Stimulated activated CD4-positive, alpha-beta T cell treated with anti-CD3 and anti-CD28 coated beads, Interleukin-1b, Interleukin-23, amount 100 ng/mL, for 24 hours (primary cell): ENCODE results near the gene SLC39A3.

ENCODE experiments used
- DNase-seq, 4 experiments: peaks; one replicate each; pipeline ENCODE4 v3.0.0-alpha.2; 2020; ENCODE audit warnings: low read depth in 4 of 4, low spot score in 1 of 4

SLC39A3 gene

GRCh38 chr19:2706251-2706650, 33.6 kb downstream of the SLC39A3 start:
- no peak for DNase-seq

GRCh38 chr19:2703691-2704216, 36.1 kb downstream of the SLC39A3 start:
- DNase-seq = no peak

GRCh38 chr19:2703077-2703437, 36.8 kb downstream of the SLC39A3 start:
- no peak for DNase-seq

- peak; percentile 86 to 98 (median 94) for DNase-seq
Measured at GRCh38 chr19:2702170-2703076, 37.4 kb downstream of the SLC39A3 start, which contains the start of gene GNG7. TSS of gene GNG7 (minus strand) at chr19:2702694. CDS start at chr19:2520688, 182,006 bp downstream.

- DNase-seq = no peak
Measured at GRCh38 chr19:2701361-2702169, 38.3 kb downstream of the SLC39A3 start.

- DNase-seq = no peak
Measured at GRCh38 chr19:2700660-2701360, 39.0 kb downstream of the SLC39A3 start.

GRCh38 chr19:2699413-2700140, 40.2 kb downstream of the SLC39A3 start:
- no peak for DNase-seq

GRCh38 chr19:2694196-2694595, 45.6 kb downstream of the SLC39A3 start:
- DNase-seq = no peak

GRCh38 chr19:2693492-2694160, 46.2 kb downstream of the SLC39A3 start:
- no peak for DNase-seq

- no peak for DNase-seq
Measured at GRCh38 chr19:2691951-2692350, 47.9 kb downstream of the SLC39A3 start.

GRCh38 chr19:2690856-2691255, 49.0 kb downstream of the SLC39A3 start:
- no peak for DNase-seq

- DNase-seq = no peak
Measured at GRCh38 chr19:2686360-2686759, 53.5 kb downstream of the SLC39A3 start.

- DNase-seq = no peak
Measured at GRCh38 chr19:2685204-2685704, 54.6 kb downstream of the SLC39A3 start.

GRCh38 chr19:2683430-2684003, 56.3 kb downstream of the SLC39A3 start:
- DNase-seq = no peak
